NB4 (cell line): Measurements from ENCODE around the gene PSG1.

Source experiments
- CTCF ChIP-seq: IDR thresholded peaks from one replicate; pipeline ENCODE4 v1.5.1; 2012; ENCODE audit warnings: low read depth, low read length
- MYC ChIP-seq: IDR thresholded peaks from 2 replicates; pipeline ENCODE4 v1.6.1; 2011; ENCODE audit warnings: low read depth, low read length
- POLR2A ChIP-seq: IDR thresholded peaks from 2 replicates; pipeline ENCODE4 v1.6.1; 2011; ENCODE audit warnings: mild to moderate bottlenecking; ENCODE audit not compliant: insufficient read length; ENCODE audit errors: extremely low read depth

- TF ChIP-seq CTCF = no peak
- no peak for TF ChIP-seq POLR2A
- no peak for TF ChIP-seq MYC
Observed at GRCh38 chr19:42926781-42927180, 47.3 kb upstream of the PSG1 start.
